Stomach (tissue), 4 donors: ENCODE data around the gene CEP290.

ENCODE experiments used
- POLR2A ChIP-seq, 4 donors: fragments of 450-650 bp; IDR thresholded peaks; one replicate each; pipeline ENCODE4 v1.6.1; 2016; ENCODE audit warnings: antibody characterized with exemption in 4 of 4, control low read depth in 2 of 4, mild to moderate bottlenecking in 1 of 4, moderate library complexity in 1 of 4
- POLR2AphosphoS5 ChIP-seq, 3 donors: sonication (generic); formaldehyde crosslinking; IDR thresholded peaks; one replicate each; pipeline ENCODE4 v1.6.1; 2016; ENCODE audit warnings: antibody characterized with exemption in 3 of 3
- TF ChIP-seq, protein P1 (sequence below), 7 experiments: fragments of 450-650 bp in 4 of 7; fragments of 200-600 bp in 3 of 7; sonication (generic) in 3 of 7; IDR thresholded peaks; one replicate each; pipeline ENCODE4 v1.5.1; 2016 to 2019; ENCODE audit warnings: antibody characterized with exemption in 7 of 7, control low read depth in 2 of 7, mild to moderate bottlenecking in 1 of 7

- TF ChIP-seq, protein P1, sequence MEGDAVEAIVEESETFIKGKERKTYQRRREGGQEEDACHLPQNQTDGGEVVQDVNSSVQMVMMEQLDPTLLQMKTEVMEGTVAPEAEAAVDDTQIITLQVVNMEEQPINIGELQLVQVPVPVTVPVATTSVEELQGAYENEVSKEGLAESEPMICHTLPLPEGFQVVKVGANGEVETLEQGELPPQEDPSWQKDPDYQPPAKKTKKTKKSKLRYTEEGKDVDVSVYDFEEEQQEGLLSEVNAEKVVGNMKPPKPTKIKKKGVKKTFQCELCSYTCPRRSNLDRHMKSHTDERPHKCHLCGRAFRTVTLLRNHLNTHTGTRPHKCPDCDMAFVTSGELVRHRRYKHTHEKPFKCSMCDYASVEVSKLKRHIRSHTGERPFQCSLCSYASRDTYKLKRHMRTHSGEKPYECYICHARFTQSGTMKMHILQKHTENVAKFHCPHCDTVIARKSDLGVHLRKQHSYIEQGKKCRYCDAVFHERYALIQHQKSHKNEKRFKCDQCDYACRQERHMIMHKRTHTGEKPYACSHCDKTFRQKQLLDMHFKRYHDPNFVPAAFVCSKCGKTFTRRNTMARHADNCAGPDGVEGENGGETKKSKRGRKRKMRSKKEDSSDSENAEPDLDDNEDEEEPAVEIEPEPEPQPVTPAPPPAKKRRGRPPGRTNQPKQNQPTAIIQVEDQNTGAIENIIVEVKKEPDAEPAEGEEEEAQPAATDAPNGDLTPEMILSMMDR (IDR thresholded peaks at IDR 0.05), result no peak
- TF ChIP-seq POLR2A (IDR thresholded peaks at IDR 0.05), result no peak
- no peak for TF ChIP-seq POLR2AphosphoS5 (IDR thresholded peaks at IDR 0.05)
Observed at GRCh38 chr12:88187571-88187970, 45.7 kb upstream of the CEP290 start.
